HCT116 (cell line): ENCODE data around the gene C5orf46. TPM values are rescaled to one million over a fixed set of nuclear protein-coding genes. Genes with fewer than 3 reads are reported as not detected.

Experiments used
- ATAC-seq: fragments of 200-7000 bp; cut with Tn5 transposase; 2 replicates; pipeline ENCODE4 v1.9.1; 2020; ENCODE audit warnings: mild to moderate bottlenecking, moderate library complexity
- BruUV-seq: library from RNA; stranded (reverse); fragments of 400-500 nt; replicated peaks from 2 replicates; lab custom pipeline; 2021; lab: Mats Ljungman, UMichigan
- CTCF ChIA-PET: fragments of 300-600 bp; sonication (Branson Sonifier 250); formaldehyde crosslinking; loops from one replicate; lab custom pipeline; 2021; ENCODE audit warnings: antibody characterized with exemption; lab: Charles Lee
- POLR2A ChIA-PET: fragments of 300-600, 350-600 bp; sonication (Branson Sonifier 250); formaldehyde crosslinking; loops from one replicate; lab custom pipeline; 2021; ENCODE audit warnings: antibody characterized with exemption; lab: Charles Lee
- RAD21 ChIA-PET, 2 experiments: fragments of 300-600 bp; sonication (Branson Sonifier 250); formaldehyde crosslinking; loops; one replicate each; lab custom pipeline; 2023; ENCODE audit warnings: low total read pairs in 2 of 2; ENCODE audit not compliant: uncharacterized antibody in 2 of 2, unreplicated experiment in 2 of 2, low non-redundant PET in 1 of 2; lab: Charles Lee
- DNase-seq: peaks from one replicate; pipeline ENCODE4 v3.0.0-alpha.2; 2010; ENCODE audit warnings: low read depth, low spot score
- H2AFZ ChIP-seq: fragments of 200-600 bp; shearing (Covaris generic), sonication (generic); 2 replicates; pipeline ENCODE4 v1.6.1; 2017; ENCODE audit warnings: low read depth, mixed run types, mixed read lengths, antibody characterized with exemption, low read length; ENCODE audit not compliant: poor library complexity, severe bottlenecking
- H3K27ac ChIP-seq: 2 replicates; pipeline ENCODE4 v1.5.1; 2012; ENCODE audit warnings: low read depth, low read length
- H3K27me3 ChIP-seq: fragments of 200-600 bp; sonication (generic); 2 replicates; pipeline ENCODE4 v1.6.1; 2016; ENCODE audit warnings: mixed run types, low read length, mixed read lengths; ENCODE audit not compliant: insufficient read depth
- H3K36me3 ChIP-seq, 2 experiments: fragments of 200-500 bp in 1 of 2; fragments of 200-600 bp in 1 of 2; sonication (Bioruptor generic) in 1 of 2; sonication (generic) in 1 of 2; 2 replicates each; pipeline versions ENCODE4 v1.5.1 to v1.6.1; 2014 to 2016; ENCODE audit warnings: low read length in 2 of 2, inconsistent platforms in 1 of 2, mixed read lengths in 1 of 2, mixed run types in 1 of 2; ENCODE audit not compliant: insufficient read depth in 2 of 2, control insufficient read depth in 1 of 2
- H3K4me1 ChIP-seq, 2 experiments: fragments of 200-600 bp in 1 of 2; sonication (generic) in 1 of 2; 2 replicates each; pipeline versions ENCODE4 v1.5.1 to v1.6.1; 2012 to 2017; ENCODE audit warnings: low read length in 2 of 2, inconsistent platforms in 1 of 2, mild to moderate bottlenecking in 1 of 2, mixed read lengths in 1 of 2, mixed run types in 1 of 2, moderate library complexity in 1 of 2; ENCODE audit not compliant: insufficient read depth in 2 of 2, control insufficient read depth in 1 of 2
- H3K4me2 ChIP-seq: fragments of 200-600 bp; sonication (generic); 2 replicates; pipeline ENCODE4 v1.6.1; 2017; ENCODE audit warnings: mixed run types, low read length, mixed read lengths
- H3K4me3 ChIP-seq, 2 experiments: fragments of 200-600 bp in 1 of 2; sonication (generic) in 1 of 2; replicated peaks in 1 of 2; 2 replicates each; pipeline ENCODE4 v1.5.1; 2011 to 2016; ENCODE audit warnings: low read length in 2 of 2, control low read depth in 1 of 2, low read depth in 1 of 2, mild to moderate bottlenecking in 1 of 2, mixed read lengths in 1 of 2, mixed run types in 1 of 2
- H3K79me2 ChIP-seq: fragments of 200-600 bp; sonication (generic); 2 replicates; pipeline ENCODE4 v1.6.1; 2017; ENCODE audit warnings: mild to moderate bottlenecking, mixed run types, low read length, moderate library complexity, mixed read lengths; ENCODE audit not compliant: insufficient read depth
- H3K9ac ChIP-seq: fragments of 200-600 bp; sonication (generic); 2 replicates; pipeline ENCODE4 v1.6.1; 2016; ENCODE audit warnings: low read length, mixed read lengths
- H3K9me2 ChIP-seq: fragments of 200-600 bp; sonication (generic), shearing (Covaris generic); 2 replicates; pipeline ENCODE4 v1.6.1; 2017; ENCODE audit warnings: mixed run types, mild to moderate bottlenecking, moderate library complexity; ENCODE audit not compliant: insufficient read depth
- H3K9me3 ChIP-seq, 2 experiments: fragments of 200-500 bp in 1 of 2; fragments of 200-600 bp in 1 of 2; sonication (Bioruptor generic) in 1 of 2; sonication (generic) in 1 of 2; 2 replicates each; pipeline ENCODE4 v1.6.1; 2014 to 2017; ENCODE audit warnings: low read length in 2 of 2, mixed read lengths in 2 of 2, inconsistent platforms in 1 of 2, low read depth in 1 of 2, mild to moderate bottlenecking in 1 of 2, mixed run types in 1 of 2, moderate library complexity in 1 of 2; ENCODE audit not compliant: control insufficient read depth in 1 of 2, insufficient read depth in 1 of 2
- H4K20me1 ChIP-seq: fragments of 200-600 bp; sonication (generic), shearing (Covaris generic); 2 replicates; pipeline ENCODE4 v1.6.1; 2017; ENCODE audit warnings: mixed run types, mild to moderate bottlenecking, moderate library complexity; ENCODE audit not compliant: insufficient read depth
- EGR1 ChIP-seq: IDR thresholded peaks from 2 replicates; pipeline ENCODE4 v1.6.1; 2012; ENCODE audit warnings: low read depth
- FOSL1 ChIP-seq: IDR thresholded peaks from 2 replicates; pipeline ENCODE4 v1.6.1; 2012; ENCODE audit warnings: low read depth
- JUND ChIP-seq: IDR thresholded peaks from 2 replicates; pipeline ENCODE4 v1.6.1; 2012
- POLR2A ChIP-seq: IDR thresholded peaks from 2 replicates; pipeline ENCODE4 v1.7.0; 2011; ENCODE audit warnings: borderline replicate concordance; ENCODE audit not compliant: insufficient read depth, insufficient read length; ENCODE audit errors: extremely low read depth
- SIN3A ChIP-seq: IDR thresholded peaks from 2 replicates; pipeline ENCODE4 v1.6.1; 2012; ENCODE audit warnings: low read depth
- intact Hi-C: fragments of 100-400 bp; cut with micrococcal nuclease; formaldehyde crosslinking; loops from 2 replicates; pipeline ENCODE4 v1.10.0; 2022
- total RNA-seq: library from RNA; stranded (reverse); gene quantifications from one replicate; pipeline ENCODE4 v1.2.1, GENCODE V29; 2021; ENCODE audit not compliant: unreplicated experiment

The C5orf46 gene
- total RNA-seq, 1 experiment from 2014 or later = not detected

- RAD21 ChIA-PET = no interaction called here
- intact Hi-C loops = no loop called here
- POLR2A ChIA-PET = no interaction called here
- H3K4me3 ChIP-seq = no peak overlapping the region
- no TSS peak for BruUV-seq
- H3K4me2 ChIP-seq = no peak overlapping the region
- TF ChIP-seq JUND (no peak), FOSL1 (no peak)
- no peaks in the 10 kb centered on the region for H3K9me3 ChIP-seq
- no peaks in the 10 kb centered on the region for H3K9me2 ChIP-seq
- no peak overlapping the region for H3K27ac ChIP-seq
- ATAC-seq (no peak), DNase-seq (no peak)
- H3K27me3 ChIP-seq = peaks cover 6% of the 10 kb centered on the region; the same call in 1 of the 2 replicates
- H3K79me2 ChIP-seq = no peaks in the 10 kb centered on the region
- H3K9ac ChIP-seq = no peak overlapping the region
- H3K4me1 ChIP-seq = no peaks in the 10 kb centered on the region
- no peaks in the 10 kb centered on the region for H3K36me3 ChIP-seq
- CTCF ChIA-PET = no interaction called here
- H2AFZ ChIP-seq = no peak overlapping the region
- H4K20me1 ChIP-seq = no peaks in the 10 kb centered on the region
Observed at GRCh38 chr5:147898875-147899401, 7.4 kb downstream of the C5orf46 start.

GRCh38 chr5:147895864-147896263 lies 10.5 kb downstream of the C5orf46 start:
- intact Hi-C loops = no loop called here
- ChIA-PET POLR2A (no interaction called here), CTCF (interaction anchor here (1.0 kb wide), 1 partner anchor 9 kb away, joined by 3 read pairs; no protein-coding TSS in a partner anchor)

GRCh38 chr5:147893820-147894219 lies 12.5 kb downstream of the C5orf46 start:
- no peaks in the 10 kb centered on the region for H4K20me1 ChIP-seq
- no TSS peak for BruUV-seq
- POLR2A ChIA-PET = no interaction called here
- TF ChIP-seq FOSL1 (no peak), POLR2A (no peak)
- TF ChIP-seq, all 23 proteins: peak for 0
- Histone ChIP-seq H3K4me1 (no peaks in the 10 kb centered on the region), H3K9ac (no peak overlapping the region), H3K36me3 (no peaks in the 10 kb centered on the region), H2AFZ (no peak overlapping the region), H3K79me2 (no peaks in the 10 kb centered on the region), H3K9me2 (no peaks in the 10 kb centered on the region), H3K27ac (no peak overlapping the region), H3K27me3 (peaks cover 11% of the 10 kb centered on the region), H3K4me3 (no peak overlapping the region), H3K4me2 (no peak overlapping the region), H3K9me3 (no peaks in the 10 kb centered on the region)
- intact Hi-C loops = no loop called here
- no peak for DNase-seq
- ChIA-PET CTCF (no interaction called here), RAD21 (no interaction called here)
- no peak for ATAC-seq

More at GRCh38 chr5:147895864-147896263, 10.5 kb downstream of the C5orf46 start:
- Histone ChIP-seq H3K4me1 (no peaks in the 10 kb centered on the region), H3K27ac (no peak overlapping the region), H3K79me2 (no peaks in the 10 kb centered on the region), H3K4me3 (no peak overlapping the region), H3K36me3 (no peaks in the 10 kb centered on the region), H2AFZ (no peak overlapping the region), H3K9me2 (no peaks in the 10 kb centered on the region), H3K4me2 (no peak overlapping the region), H3K27me3 (peaks cover 6% of the 10 kb centered on the region), H3K9me3 (no peaks in the 10 kb centered on the region)
- DNase-seq (no peak), ATAC-seq (no peak)
- BruUV-seq = no TSS peak
- RAD21 ChIA-PET = no interaction called here
- no peak for TF ChIP-seq SIN3A
- no peak for TF ChIP-seq EGR1
- TF ChIP-seq, all 23 proteins: peak for 0
- no peaks in the 10 kb centered on the region for H4K20me1 ChIP-seq
- no peak overlapping the region for H3K9ac ChIP-seq
